CD8-positive, alpha-beta memory T cell (primary cell): ENCODE measurements around the gene BRD3OS. TPM values are rescaled to one million over a fixed set of nuclear protein-coding genes. Genes with fewer than 3 reads are reported as not detected.
A peak's percentile ranks its signal among the peaks of the same experiment; 100 is the strongest.

Source experiments
- CTCF ChIA-PET: fragments of 350-600 bp; sonication (Branson Sonifier 250); formaldehyde crosslinking; loops from one replicate; lab custom pipeline; 2021; ENCODE audit warnings: antibody characterized with exemption; lab: Charles Lee
- POLR2A ChIA-PET: fragments of 350-600 bp; sonication (Branson Sonifier 250); formaldehyde crosslinking; loops from one replicate; lab custom pipeline; 2021; ENCODE audit warnings: antibody characterized with exemption; lab: Charles Lee
- DNase-seq, 5 donors: peaks; one replicate each; pipeline versions ENCODE4 v3.0.0 to v3.0.0-alpha.2; 2020 to 2022; ENCODE audit warnings: mixed read lengths in 1 of 5
- H3K27ac ChIP-seq: one replicate; pipeline ENCODE4 v1.7.0; 2013; ENCODE audit warnings: low read depth, mild to moderate bottlenecking, low read length, moderate library complexity
- H3K27me3 ChIP-seq: 2 replicates; pipeline ENCODE4 v1.7.0; 2013; ENCODE audit warnings: low read length, mild to moderate bottlenecking; ENCODE audit not compliant: insufficient read depth, poor library complexity, severe bottlenecking
- H3K36me3 ChIP-seq: 2 replicates; pipeline ENCODE4 v1.7.0; 2013; ENCODE audit warnings: mild to moderate bottlenecking, low read length, moderate library complexity; ENCODE audit not compliant: insufficient read depth
- H3K4me1 ChIP-seq: 2 replicates; pipeline ENCODE4 v1.7.0; 2013; ENCODE audit warnings: mild to moderate bottlenecking, low read length, moderate library complexity; ENCODE audit not compliant: insufficient read depth
- H3K4me3 ChIP-seq: 2 replicates; pipeline ENCODE4 v1.7.0; 2013; ENCODE audit warnings: mild to moderate bottlenecking, low read length
- H3K9me3 ChIP-seq: 2 replicates; pipeline ENCODE4 v1.7.0; 2013; ENCODE audit warnings: mild to moderate bottlenecking, low read length
- H3K27ac Mint-ChIP-seq, 8 donors: one replicate each; pipeline ENCODE4 v1.8.0; 2020 to 2021; ENCODE audit warnings: mixed read lengths in 8 of 8, mild to moderate bottlenecking in 6 of 8, inconsistent platforms in 3 of 8, moderate library complexity in 3 of 8
- H3K27me3 Mint-ChIP-seq, 2 donors: one replicate each; pipeline ENCODE4 v1.8.0; 2020 to 2021; ENCODE audit warnings: mixed read lengths in 2 of 2, mild to moderate bottlenecking in 1 of 2, moderate library complexity in 1 of 2
- H3K36me3 Mint-ChIP-seq, 3 donors: one replicate each; pipeline ENCODE4 v1.8.0; 2020 to 2021; ENCODE audit warnings: mixed read lengths in 3 of 3, inconsistent platforms in 1 of 3, mild to moderate bottlenecking in 1 of 3
- H3K4me1 Mint-ChIP-seq, 3 donors: one replicate each; pipeline ENCODE4 v1.8.0; 2020 to 2021; ENCODE audit warnings: mixed read lengths in 3 of 3, inconsistent platforms in 1 of 3, mild to moderate bottlenecking in 1 of 3
- H3K4me3 Mint-ChIP-seq, 7 donors: one replicate each; pipeline ENCODE4 v1.8.0; 2020 to 2021; ENCODE audit warnings: mixed read lengths in 7 of 7, mild to moderate bottlenecking in 6 of 7, moderate library complexity in 4 of 7, inconsistent platforms in 2 of 7
- H3K9me3 Mint-ChIP-seq, 5 donors: one replicate each; pipeline ENCODE4 v1.8.0; 2020 to 2022; ENCODE audit warnings: mixed read lengths in 5 of 5, mild to moderate bottlenecking in 3 of 5, moderate library complexity in 2 of 5, inconsistent platforms in 1 of 5
- polyA plus RNA-seq: library from polyadenylated mRNA; unstranded; fragments of 300-500 nt; fragmentation: Illumina TruSeq; gene quantifications from one replicate; pipeline ENCODE4 v1.2.3, GENCODE V29; 2021
- total RNA-seq, 2 experiments: library from RNA; stranded (reverse); gene quantifications; one replicate each; pipeline ENCODE4 v1.2.3, GENCODE V29; 2021

BRD3OS gene
- total and polyA plus RNA-seq, 3 experiments from 2014 or later: 15.4 to 26.2 (median 15.4) TPM

DNA sequence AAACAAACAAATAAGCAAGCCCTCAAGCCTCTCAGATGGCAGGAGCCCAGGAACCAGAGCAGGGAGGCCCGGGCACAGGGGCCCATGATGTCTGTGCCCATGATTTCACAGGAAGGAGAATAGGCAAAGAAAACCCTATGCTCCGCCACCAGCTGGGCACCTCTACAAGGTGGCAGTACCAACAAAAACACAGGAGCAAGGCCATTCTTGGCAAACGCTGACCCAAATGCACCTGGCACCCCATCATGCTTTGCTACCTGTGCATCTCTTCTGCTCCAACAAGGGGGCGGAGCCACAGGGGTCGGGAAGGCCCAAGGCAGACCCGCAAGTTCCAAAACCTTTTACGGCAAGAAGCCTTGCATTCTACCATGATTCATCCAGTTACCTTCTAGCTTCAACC lies 39.4 kb downstream of the BRD3OS start:
- CTCF ChIA-PET: interaction anchor here (0.9 kb wide), 1 partner anchor 39 kb away, joined by 3 read pairs; no protein-coding TSS in a partner anchor
- H3K36me3 Mint-ChIP-seq: peaks cover 0 to 10% (median 0%) of the 10 kb centered on the region in 3 donors
- H3K27ac ChIP-seq: no peak overlapping the region
- H3K4me3 Mint-ChIP-seq: peak overlapping the region; percentile 56 to 97 (median 90)
- no peaks in the 10 kb centered on the region for H3K9me3 ChIP-seq
- peaks cover 45% of the 10 kb centered on the region for H3K4me1 ChIP-seq
- peaks cover under 1 to 1% of the 10 kb centered on the region in 2 donors for H3K27me3 Mint-ChIP-seq
- H3K9me3 Mint-ChIP-seq: no peaks in the 10 kb centered on the region
- DNase-seq: peak in 1 of 5 donors; percentile 46
- peak overlapping the region in 6 of 8 donors; percentile 23 to 91 (median 77) for H3K27ac Mint-ChIP-seq
- H3K4me3 ChIP-seq: no peak overlapping the region
- peaks cover 40 to 70% (median 44%) of the 10 kb centered on the region in 3 donors for H3K4me1 Mint-ChIP-seq
- H3K27me3 ChIP-seq: peaks cover 5% of the 10 kb centered on the region
- POLR2A ChIA-PET: no interaction called here
- H3K36me3 ChIP-seq: no peaks in the 10 kb centered on the region

DNA sequence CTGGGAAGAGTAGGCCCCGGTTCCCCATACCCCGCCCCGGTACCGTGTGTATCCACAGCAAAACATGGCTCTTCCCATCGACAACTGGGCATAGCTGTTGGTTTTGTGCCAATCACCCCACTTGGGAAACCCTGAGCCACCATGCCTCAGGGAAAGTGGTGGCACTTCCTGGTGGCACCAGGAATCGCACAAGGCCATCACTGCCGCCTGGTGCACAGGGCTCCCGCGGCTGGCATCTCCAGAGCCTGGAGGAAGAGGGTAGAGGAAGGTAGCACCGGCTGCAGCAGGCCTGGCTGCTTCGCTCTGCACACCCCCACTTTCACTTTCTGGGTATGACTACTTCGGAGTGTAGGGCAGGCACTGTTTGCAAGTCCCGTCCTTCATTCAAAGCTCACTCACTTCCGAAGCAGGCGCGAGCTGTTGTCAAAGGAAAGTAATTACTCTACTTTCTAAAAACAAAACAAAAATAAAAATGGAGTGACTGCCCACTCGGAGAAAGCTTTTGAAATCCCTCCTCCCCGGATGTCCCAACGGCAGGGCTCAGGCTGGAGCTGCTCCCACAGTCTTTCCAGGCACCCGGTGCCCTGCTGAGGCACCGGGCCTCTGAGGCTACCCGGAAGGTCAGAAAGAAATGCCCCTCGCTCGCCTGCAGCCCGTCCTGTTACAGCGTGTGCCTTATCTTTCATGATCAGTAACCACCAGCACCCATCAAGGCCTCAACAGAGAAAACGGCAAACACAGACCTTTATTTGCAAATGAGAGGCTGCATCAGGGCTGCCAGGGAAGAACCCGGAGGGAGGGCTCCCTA lies 40.5 kb downstream of the BRD3OS start:
- H3K27ac Mint-ChIP-seq: peak overlapping the region; percentile 78 to 98 (median 93)
- peaks cover 30 to 60% (median 39%) of the 10 kb centered on the region in 3 donors for H3K4me1 Mint-ChIP-seq
- Histone ChIP-seq H3K27ac (peak overlapping the region; percentile 69), H3K36me3 (no peaks in the 10 kb centered on the region), H3K4me1 (peaks cover 35% of the 10 kb centered on the region), H3K27me3 (peaks cover 15% of the 10 kb centered on the region), H3K4me3 (peak overlapping the region; percentile 80), H3K9me3 (no peaks in the 10 kb centered on the region)
- DNase-seq: peak; percentile 24 to 75 (median 38)
- POLR2A ChIA-PET: interaction anchor here (1.0 to 2.2 kb wide), 2 partner anchors 40 to 99 kb away, joined by 3 to 13 read pairs; partner anchors contain the start of genes BRD3OS and RNU6ATAC
- peaks cover 0 to 10% (median 0%) of the 10 kb centered on the region in 3 donors for H3K36me3 Mint-ChIP-seq
- no peaks in the 10 kb centered on the region for H3K9me3 Mint-ChIP-seq
- H3K4me3 Mint-ChIP-seq: peak overlapping the region; percentile 87 to 97 (median 92)
- CTCF ChIA-PET: interaction anchor here (0.9 to 1.5 kb wide), 2 partner anchors 20 to 105 kb away, joined by 3 to 4 read pairs; no protein-coding TSS in a partner anchor
- H3K27me3 Mint-ChIP-seq: peaks cover 9 to 10% of the 10 kb centered on the region in 2 donors

- peak overlapping the region; percentile 87 to 97 (median 92) for H3K4me3 Mint-ChIP-seq
- peaks cover 20% of the 10 kb centered on the region for H3K27me3 ChIP-seq
- peak overlapping the region; percentile 69 for H3K27ac ChIP-seq
- H3K36me3 Mint-ChIP-seq: peaks cover 0 to 10% (median 0%) of the 10 kb centered on the region in 3 donors
- H3K27me3 Mint-ChIP-seq: peaks cover 11 to 14% of the 10 kb centered on the region in 2 donors
- DNase-seq: peak in 1 of 5 donors; percentile 7
- no peaks in the 10 kb centered on the region for H3K9me3 ChIP-seq
- ChIA-PET CTCF (interaction anchor here (1.5 kb wide), 1 partner anchor 21 kb away, joined by 4 read pairs; no protein-coding TSS in a partner anchor), POLR2A (interaction anchor here (2.2 kb wide), 1 partner anchor 41 kb away, joined by 13 read pairs; the partner anchor contains the start of gene BRD3OS)
- no peaks in the 10 kb centered on the region for H3K36me3 ChIP-seq
- peak overlapping the region; percentile 80 for H3K4me3 ChIP-seq
- peak overlapping the region; percentile 78 to 98 (median 93) for H3K27ac Mint-ChIP-seq
- no peaks in the 10 kb centered on the region for H3K9me3 Mint-ChIP-seq
- peaks cover 30 to 52% (median 34%) of the 10 kb centered on the region in 3 donors for H3K4me1 Mint-ChIP-seq
- H3K4me1 ChIP-seq: peaks cover 28% of the 10 kb centered on the region
Observed at GRCh38 chr9:134066526-134066912, 41.2 kb downstream of the BRD3OS start.

GRCh38 chr9:134066913-134067851 lies 41.9 kb downstream of the BRD3OS start:
- peaks cover 0 to 10% (median 0%) of the 10 kb centered on the region in 3 donors for H3K36me3 Mint-ChIP-seq
- H3K4me1 ChIP-seq: peaks cover 28% of the 10 kb centered on the region
- peak overlapping the region; percentile 80 for H3K4me3 ChIP-seq

DNA sequence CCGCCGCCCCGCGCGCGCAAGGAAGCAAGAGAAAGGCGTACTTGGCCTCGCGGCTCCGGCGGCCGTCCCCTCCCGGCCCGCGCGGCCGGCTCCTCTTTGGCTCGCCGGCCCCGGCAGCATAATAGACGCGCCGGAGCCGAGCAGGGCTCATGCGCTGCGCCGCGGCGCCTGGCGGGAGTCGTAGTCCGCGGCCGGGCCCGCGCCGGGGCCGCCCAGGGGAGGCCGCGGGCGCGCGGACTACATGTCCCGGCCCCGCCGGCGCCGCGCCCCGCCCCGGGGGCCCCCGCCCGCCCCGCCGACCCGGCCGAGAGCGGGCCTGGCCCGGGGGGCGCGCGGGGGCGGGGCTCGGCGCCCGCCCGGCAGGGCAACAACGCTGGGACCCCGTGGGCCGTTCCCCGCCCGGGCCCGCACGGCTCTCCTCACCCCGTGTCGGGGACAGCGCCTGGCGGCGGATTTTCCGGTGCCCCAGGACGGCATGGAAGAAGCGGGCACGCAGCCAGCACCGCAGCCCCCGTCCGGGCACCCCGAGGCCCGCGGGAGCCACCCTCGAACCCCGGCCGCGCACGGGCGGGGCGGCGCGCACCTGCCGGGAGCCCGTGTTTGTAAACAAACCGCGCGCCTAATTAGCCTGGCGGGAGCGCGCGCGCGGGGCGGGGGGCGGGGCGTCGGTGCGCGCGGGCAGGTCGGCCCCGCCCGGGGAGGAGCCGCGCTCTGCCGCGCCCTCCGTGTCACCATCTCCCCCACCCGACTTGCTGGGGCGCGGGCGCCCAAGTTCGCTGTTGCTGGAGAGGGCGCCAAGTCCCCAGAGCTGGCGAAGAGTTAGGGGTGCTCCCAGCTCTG lies 42.8 kb downstream of the BRD3OS start, which contains the start of gene BRD3:
BRD3 (minus strand) TSS at position 123 of the 840 bp plus-strand sequence. CDS start 14,549 bp downstream, outside the sequence.
- Mint-ChIP-seq H3K4me1 (peaks cover 26 to 40% (median 30%) of the 10 kb centered on the region in 3 donors), H3K36me3 (peaks cover 0 to 10% (median 0%) of the 10 kb centered on the region in 3 donors), H3K27me3 (peaks cover 13 to 18% of the 10 kb centered on the region in 2 donors), H3K4me3 (peak within 1 kb of the TSS; percentile 87 to 98 (median 92)), H3K9me3 (no peaks in the 10 kb centered on the region), H3K27ac (peak within 1 kb of the TSS; percentile 87 to 98 (median 94))
- H3K4me3 ChIP-seq: peak within 1 kb of the TSS; percentile 86
- DNase-seq: peak; percentile 74 to 88 (median 84)
- ChIA-PET POLR2A (interaction anchor here (1.0 to 1.8 kb wide), 2 partner anchors 68 to 95 kb away, joined by 3 to 7 read pairs; partner anchors contain the start of gene WDR5), CTCF (no interaction called here)
- H3K27me3 ChIP-seq: peaks cover 20% of the 10 kb centered on the region
- H3K36me3 ChIP-seq: no peaks in the 10 kb centered on the region
- peaks cover 28% of the 10 kb centered on the region for H3K4me1 ChIP-seq
- peak within 1 kb of the TSS; percentile 85 for H3K27ac ChIP-seq
- H3K9me3 ChIP-seq: no peaks in the 10 kb centered on the region

More at GRCh38 chr9:134066913-134067851, 41.9 kb downstream of the BRD3OS start:
- Mint-ChIP-seq H3K4me3 (peak overlapping the region; percentile 87 to 98 (median 92)), H3K27me3 (peaks cover 13 to 15% of the 10 kb centered on the region in 2 donors), H3K9me3 (no peaks in the 10 kb centered on the region), H3K4me1 (peaks cover 30 to 50% (median 32%) of the 10 kb centered on the region in 3 donors), H3K27ac (peak overlapping the region; percentile 59 to 98 (median 88))
- Histone ChIP-seq H3K9me3 (no peaks in the 10 kb centered on the region), H3K27me3 (peaks cover 20% of the 10 kb centered on the region), H3K36me3 (no peaks in the 10 kb centered on the region), H3K27ac (peak overlapping the region; percentile 69)
- POLR2A ChIA-PET: interaction anchor here (2.2 kb wide), 1 partner anchor 42 kb away, joined by 13 read pairs; the partner anchor contains the start of gene BRD3OS
- CTCF ChIA-PET: no interaction called here
- DNase-seq: peak; percentile 46 to 68 (median 52)

GRCh38 chr9:134068744-134069479 lies 43.6 kb downstream of the BRD3OS start:
- ChIA-PET CTCF (no interaction called here), POLR2A (interaction anchor here (0.7 to 1.8 kb wide), 3 partner anchors 17 to 94 kb away, joined by 3 to 7 read pairs (median 5); partner anchors contain the start of gene WDR5)
- H3K9me3 Mint-ChIP-seq: peaks cover 0 to 3% (median 0%) of the 10 kb centered on the region in 5 donors
- peaks cover 13 to 24% of the 10 kb centered on the region in 2 donors for H3K27me3 Mint-ChIP-seq
- peak overlapping the region; percentile 84 to 98 (median 87) for H3K4me3 Mint-ChIP-seq
- H3K27ac Mint-ChIP-seq: peak overlapping the region; percentile 87 to 97 (median 93)
- Histone ChIP-seq H3K4me3 (peak overlapping the region; percentile 86), H3K4me1 (peaks cover 28% of the 10 kb centered on the region), H3K27me3 (peaks cover 20% of the 10 kb centered on the region), H3K9me3 (no peaks in the 10 kb centered on the region), H3K36me3 (no peaks in the 10 kb centered on the region), H3K27ac (peak overlapping the region; percentile 85)
- H3K36me3 Mint-ChIP-seq: peaks cover 0 to 10% (median 0%) of the 10 kb centered on the region in 3 donors
- DNase-seq: peak in 1 of 5 donors; percentile 48
- H3K4me1 Mint-ChIP-seq: peaks cover 23 to 32% (median 30%) of the 10 kb centered on the region in 3 donors
